HEK293 (cell line): ENCODE measurements around the gene CD46.

ENCODE experiments used
- CTCF ChIA-PET: fragments of 350-600 bp; formaldehyde crosslinking; extraction: SDS; loops from one replicate; lab custom pipeline; 2021; ENCODE audit warnings: antibody characterized with exemption; lab: Yijun Ruan, JAX
- POLR2A ChIA-PET: fragments of 300-600 bp; formaldehyde crosslinking; extraction: SDS; loops from one replicate; lab custom pipeline; 2020; ENCODE audit warnings: antibody characterized with exemption, inconsistent platforms; lab: Yijun Ruan, JAX
- H3K27ac ChIP-seq: fragments of 200-500 bp; sonication (Bioruptor generic); 2 replicates; pipeline ENCODE4 v1.5.1; 2014; ENCODE audit warnings: low read depth, low read length, control low read depth, inconsistent platforms; ENCODE audit errors: extremely low read depth
- H3K36me3 ChIP-seq, 2 experiments: fragments of 200-500 bp in 1 of 2; sonication (Bioruptor generic) in 1 of 2; 1 replicate in 1 of 2; 2 replicates in 1 of 2; pipeline ENCODE4 v1.5.1; 2014 to 2017; ENCODE audit warnings: inconsistent platforms in 2 of 2, low read length in 2 of 2; ENCODE audit not compliant: control insufficient read depth in 2 of 2, insufficient read depth in 1 of 2
- H3K4me1 ChIP-seq: fragments of 200-500 bp; sonication (Bioruptor generic); 2 replicates; pipeline ENCODE4 v1.5.1; 2014; ENCODE audit warnings: mild to moderate bottlenecking, low read length, inconsistent platforms; ENCODE audit not compliant: control insufficient read depth, insufficient read depth
- H3K4me3 ChIP-seq: 2 replicates; pipeline ENCODE4 v1.5.1; 2011; ENCODE audit warnings: low read depth, mild to moderate bottlenecking, control low read depth, low read length, moderate library complexity
- H3K9me3 ChIP-seq: fragments of 200-500 bp; sonication (Bioruptor generic); 2 replicates; pipeline ENCODE4 v1.5.1; 2014; ENCODE audit warnings: low read depth, low read length, inconsistent platforms; ENCODE audit not compliant: control insufficient read depth, insufficient read depth
- HOXD13 ChIP-seq: sonication (generic); formaldehyde crosslinking; IDR thresholded peaks from 2 replicates; pipeline ENCODE4 v1.8.0; 2022; ENCODE audit warnings: missing genetic modification reagents, borderline replicate concordance
- REPIN1 ChIP-seq: fragments of 450-650 bp; formaldehyde crosslinking; IDR thresholded peaks from 2 replicates; pipeline ENCODE4 v1.5.1; 2017; ENCODE audit warnings: missing biosample characterization, missing genetic modification characterization, low read depth
- TCF7L2 ChIP-seq: IDR thresholded peaks from 2 replicates; pipeline ENCODE4 v1.6.1; 2011; ENCODE audit warnings: low read depth, mild to moderate bottlenecking, inconsistent platforms, low read length, moderate library complexity, borderline replicate concordance
- ZBTB10 ChIP-seq: fragments of 450-650 bp; formaldehyde crosslinking; IDR thresholded peaks from 2 replicates; pipeline ENCODE4 v1.5.1; 2016; ENCODE audit warnings: missing biosample characterization, missing genetic modification characterization
- ZNF140 ChIP-seq: fragments of 450-650 bp; formaldehyde crosslinking; IDR thresholded peaks from 2 replicates; pipeline ENCODE4 v1.5.1; 2016; ENCODE audit warnings: missing biosample characterization, missing genetic modification characterization
- ZNF146 ChIP-seq: fragments of 450-650 bp; formaldehyde crosslinking; IDR thresholded peaks from 2 replicates; pipeline ENCODE4 v1.5.1; 2016; ENCODE audit warnings: missing biosample characterization, missing genetic modification characterization
- ZNF169 ChIP-seq: fragments of 450-650 bp; formaldehyde crosslinking; IDR thresholded peaks from 2 replicates; pipeline ENCODE4 v1.5.1; 2016; ENCODE audit warnings: missing biosample characterization, missing genetic modification characterization
- ZNF211 ChIP-seq: fragments of 450-650 bp; formaldehyde crosslinking; IDR thresholded peaks from 2 replicates; pipeline ENCODE4 v1.5.1; 2016; ENCODE audit warnings: low read depth, missing biosample characterization, missing genetic modification characterization
- ZNF280D ChIP-seq: fragments of 450-650 bp; formaldehyde crosslinking; IDR thresholded peaks from 2 replicates; pipeline ENCODE4 v1.5.1; 2016; ENCODE audit warnings: missing biosample characterization, missing genetic modification characterization
- ZNF341 ChIP-seq: fragments of 450-650 bp; formaldehyde crosslinking; IDR thresholded peaks from 2 replicates; pipeline ENCODE4; 2016; ENCODE audit warnings: low read depth, missing biosample characterization, missing genetic modification characterization
- ZNF398 ChIP-seq: fragments of 450-650 bp; formaldehyde crosslinking; IDR thresholded peaks from 2 replicates; pipeline ENCODE4 v1.5.1; 2017; ENCODE audit warnings: missing biosample characterization, missing genetic modification characterization
- ZNF561 ChIP-seq: fragments of 450-650 bp; IDR thresholded peaks from 2 replicates; pipeline ENCODE4 v1.5.1; 2018; ENCODE audit warnings: missing biosample characterization, missing genetic modification characterization, borderline replicate concordance
- ZNF580 ChIP-seq: fragments of 450-650 bp; formaldehyde crosslinking; IDR thresholded peaks from 2 replicates; pipeline ENCODE4 v1.5.1; 2016; ENCODE audit warnings: missing biosample characterization, missing genetic modification characterization
- ZNF585B ChIP-seq: fragments of 450-650 bp; formaldehyde crosslinking; IDR thresholded peaks from 2 replicates; pipeline ENCODE4 v1.5.1; 2016; ENCODE audit warnings: missing biosample characterization, missing genetic modification characterization
- ZNF629 ChIP-seq: fragments of 450-650 bp; formaldehyde crosslinking; IDR thresholded peaks from 2 replicates; pipeline ENCODE4 v1.5.1; 2017; ENCODE audit warnings: missing biosample characterization, missing genetic modification characterization
- ZNF645 ChIP-seq: fragments of 450-650 bp; formaldehyde crosslinking; IDR thresholded peaks from 2 replicates; pipeline ENCODE4; 2016; ENCODE audit warnings: missing biosample characterization, missing genetic modification characterization
- ZXDB ChIP-seq: fragments of 450-650 bp; formaldehyde crosslinking; IDR thresholded peaks from 2 replicates; pipeline ENCODE4 v1.5.1; 2016; ENCODE audit warnings: missing biosample characterization, missing genetic modification characterization
- TF ChIP-seq, protein P1 (sequence below): fragments of 450-650 bp; formaldehyde crosslinking; IDR thresholded peaks from 2 replicates; pipeline ENCODE4 v1.5.1; 2017; ENCODE audit warnings: missing biosample characterization, missing genetic modification characterization

Gene CD46

DNA sequence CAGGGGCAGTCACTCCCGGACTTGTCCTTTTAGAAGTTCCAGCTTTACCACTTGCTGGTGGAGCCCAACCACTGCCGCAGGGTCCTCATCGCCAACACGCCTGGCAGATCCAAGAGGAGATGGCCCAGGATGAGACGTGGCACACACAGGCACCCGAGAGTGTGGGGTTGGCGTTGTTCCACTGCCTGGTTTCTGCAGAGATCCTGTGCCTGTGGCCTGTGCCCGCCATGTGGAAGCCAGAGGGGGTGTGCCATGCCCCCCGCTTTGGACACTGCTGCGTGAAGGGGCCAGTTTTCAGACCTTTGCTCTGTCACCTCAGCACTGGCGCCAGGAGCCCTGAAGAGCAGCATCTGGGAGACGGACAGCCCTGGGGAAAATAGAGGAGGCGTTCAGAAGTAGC lies 10.8 kb downstream of the CD46 start (continued):
- TF ChIP-seq, protein P1, sequence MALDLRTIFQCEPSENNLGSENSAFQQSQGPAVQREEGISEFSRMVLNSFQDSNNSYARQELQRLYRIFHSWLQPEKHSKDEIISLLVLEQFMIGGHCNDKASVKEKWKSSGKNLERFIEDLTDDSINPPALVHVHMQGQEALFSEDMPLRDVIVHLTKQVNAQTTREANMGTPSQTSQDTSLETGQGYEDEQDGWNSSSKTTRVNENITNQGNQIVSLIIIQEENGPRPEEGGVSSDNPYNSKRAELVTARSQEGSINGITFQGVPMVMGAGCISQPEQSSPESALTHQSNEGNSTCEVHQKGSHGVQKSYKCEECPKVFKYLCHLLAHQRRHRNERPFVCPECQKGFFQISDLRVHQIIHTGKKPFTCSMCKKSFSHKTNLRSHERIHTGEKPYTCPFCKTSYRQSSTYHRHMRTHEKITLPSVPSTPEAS (tag by site-specific recombination): no peak
- TF ChIP-seq ZNF169 (tag by site-specific recombination) (no peak), ZNF140 (tag by site-specific recombination) (no peak), ZNF561 (tag by site-specific recombination) (no peak), ZNF211 (tag by site-specific recombination) (no peak), ZBTB10 (tag by site-specific recombination) (no peak)

DNA sequence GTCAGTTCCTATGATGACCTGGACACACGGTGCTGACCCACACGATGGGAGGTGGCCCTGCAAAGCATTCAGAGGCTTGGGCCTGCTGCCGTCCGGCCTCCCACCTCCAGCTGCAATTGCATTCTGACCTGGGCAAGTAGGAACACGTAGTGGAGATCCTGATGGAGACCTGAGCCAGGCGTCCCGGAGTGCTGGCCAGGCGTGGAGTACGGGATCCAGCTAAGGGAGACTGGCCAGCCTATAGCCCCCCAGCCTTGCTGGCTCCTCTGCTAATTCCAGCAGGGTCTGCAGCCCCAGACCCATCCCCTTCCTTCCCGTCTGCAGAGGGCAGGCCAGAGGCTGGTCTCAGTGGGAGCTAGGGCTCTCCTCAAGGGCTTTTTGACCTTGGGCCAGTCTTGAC lies 11.2 kb downstream of the CD46 start:
- ChIA-PET POLR2A (interaction anchor here (1.2 kb wide), 1 partner anchor 10 kb away, joined by 3 read pairs; no protein-coding TSS in a partner anchor), CTCF (interaction anchor here (0.7 kb wide), 1 partner anchor 128 kb away, joined by 4 read pairs; no protein-coding TSS in a partner anchor)
- Histone ChIP-seq H3K9me3 (no peaks in the 10 kb centered on the region), H3K4me3 (no peak overlapping the region), H3K4me1 (no peaks in the 10 kb centered on the region), H3K36me3 (peaks cover 27 to 77% of the 10 kb centered on the region in 2 experiments)
- no peak for TF ChIP-seq HOXD13
- TF ChIP-seq, all 188 proteins: peak for 0
- H3K27ac ChIP-seq: no peak overlapping the region

DNA sequence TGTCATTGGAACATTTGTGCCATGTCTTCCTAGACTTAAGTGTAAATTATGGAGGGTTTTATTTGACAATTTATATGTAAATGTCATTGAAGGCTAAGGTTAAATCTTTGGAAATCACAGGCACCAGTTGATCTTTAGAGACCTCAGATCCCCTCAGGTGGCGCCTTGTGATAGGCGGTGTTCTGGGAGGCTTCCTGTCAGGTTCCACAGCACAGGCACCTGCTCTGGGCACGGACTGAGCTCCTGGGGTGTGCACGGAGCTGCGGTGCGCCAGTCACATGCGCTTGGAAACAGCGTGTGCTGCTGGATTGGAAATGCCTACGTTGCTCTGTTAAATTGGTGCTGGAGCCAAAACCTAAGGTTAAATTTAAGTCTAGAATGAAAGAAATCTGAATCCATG lies 12.1 kb downstream of the CD46 start:
- no peak overlapping the region for H3K4me3 ChIP-seq
- ChIA-PET POLR2A (no interaction called here), CTCF (interaction anchor here (0.7 kb wide), 1 partner anchor 129 kb away, joined by 4 read pairs; no protein-coding TSS in a partner anchor)
- TF ChIP-seq ZXDB (tag by site-specific recombination): no peak
- no peak for TF ChIP-seq ZNF146
- TF ChIP-seq ZNF580 (tag by site-specific recombination): no peak
- no peak for TF ChIP-seq ZNF645
- no peak for TF ChIP-seq ZNF629 (tag by site-specific recombination)
- no peak for TF ChIP-seq TCF7L2
- no peak for TF ChIP-seq ZNF585B (tag by site-specific recombination)
- no peak for TF ChIP-seq REPIN1 (tag by site-specific recombination)
- no peak for TF ChIP-seq ZNF398 (tag by site-specific recombination)
- TF ChIP-seq ZNF169 (tag by site-specific recombination): no peak
- TF ChIP-seq ZNF280D: no peak
- no peak for TF ChIP-seq ZNF341 (tag by site-specific recombination)
- H3K4me1 ChIP-seq: no peaks in the 10 kb centered on the region
- H3K9me3 ChIP-seq: no peaks in the 10 kb centered on the region
- H3K36me3 ChIP-seq: peaks cover 29 to 74% of the 10 kb centered on the region in 2 experiments
- H3K27ac ChIP-seq: no peak overlapping the region
